ENCODE data around the gene PRR7.

PRR7 gene

GRCh38 chr5:177490311-177490991, 43.8 kb downstream of the PRR7 start:
- H3K4me3 ChIP-seq (ENCODE audit: low read depth, low read length), result no peak overlapping the region
- no peak for DNase-seq (ENCODE audit: low read depth)
- no peak for TF ChIP-seq CTCF (IDR thresholded peaks at IDR 0.05; ENCODE audit: control insufficient read depth, extremely low read depth, insufficient read depth)

- no peak for DNase-seq (ENCODE audit: low read depth)
- no peak overlapping the region for H3K4me3 ChIP-seq (ENCODE audit: low read depth, low read length)
- TF ChIP-seq CTCF (IDR thresholded peaks at IDR 0.05; ENCODE audit: control insufficient read depth, extremely low read depth, insufficient read depth), result no peak
Observed at GRCh38 chr5:177490992-177491391, 44.4 kb downstream of the PRR7 start.

- no peak for DNase-seq (ENCODE audit: low read depth)
- no peak overlapping the region for H3K4me3 ChIP-seq (ENCODE audit: low read depth, low read length)
- peak; percentile 42; the same call in 1 of the 2 replicates for TF ChIP-seq CTCF (IDR thresholded peaks at IDR 0.05; ENCODE audit: control insufficient read depth, extremely low read depth, insufficient read depth)
Observed at GRCh38 chr5:177491429-177491945, 44.9 kb downstream of the PRR7 start.

GRCh38 chr5:177491983-177492746, 45.6 kb downstream of the PRR7 start:
- TF ChIP-seq CTCF (IDR thresholded peaks at IDR 0.05; ENCODE audit: control insufficient read depth, extremely low read depth, insufficient read depth), result no peak
- no peak overlapping the region for H3K4me3 ChIP-seq (ENCODE audit: low read depth, low read length)
- DNase-seq (ENCODE audit: low read depth), result no peak

- DNase-seq (ENCODE audit: low read depth), result no peak
- no peak for TF ChIP-seq CTCF (IDR thresholded peaks at IDR 0.05; ENCODE audit: control insufficient read depth, extremely low read depth, insufficient read depth)
Observed at GRCh38 chr5:177492841-177493240, 46.2 kb downstream of the PRR7 start.

GRCh38 chr5:177493795-177494345, 47.3 kb downstream of the PRR7 start:
- no peak for TF ChIP-seq CTCF (IDR thresholded peaks at IDR 0.05; ENCODE audit: control insufficient read depth, extremely low read depth, insufficient read depth)
- no peak for DNase-seq (ENCODE audit: low read depth)

More at GRCh38 chr5:177492841-177493240, 46.2 kb downstream of the PRR7 start:
- no peak overlapping the region for H3K4me3 ChIP-seq (ENCODE audit: low read depth, low read length)

More at GRCh38 chr5:177493795-177494345, 47.3 kb downstream of the PRR7 start:
- H3K4me3 ChIP-seq (ENCODE audit: low read depth, low read length), result no peak overlapping the region

Data from LNCaP clone FGC (cell line).